Trophoblast cell (in vitro differentiated cells and primary cell): Measurements from ENCODE around the gene PITX2.

Experiments used
- DNase-seq, 2 donors: peaks; one replicate each; pipeline ENCODE4 v3.0.0-alpha.2; 2016
- H2AFZ ChIP-seq: 2 replicates; pipeline ENCODE4 v1.6.1; 2013; ENCODE audit warnings: low read length, moderate library complexity, mild to moderate bottlenecking; ENCODE audit not compliant: insufficient read depth, poor library complexity
- H2AK5ac ChIP-seq: 2 replicates; pipeline ENCODE4 v1.6.1; 2013; ENCODE audit warnings: mild to moderate bottlenecking, low read length
- H2BK120ac ChIP-seq: 2 replicates; pipeline ENCODE4 v1.6.1; 2013; ENCODE audit warnings: low read length, mild to moderate bottlenecking, moderate library complexity; ENCODE audit not compliant: insufficient read depth, poor library complexity
- H2BK12ac ChIP-seq: 2 replicates; pipeline ENCODE4 v1.6.1; 2013; ENCODE audit warnings: mild to moderate bottlenecking, low read length, moderate library complexity
- H2BK5ac ChIP-seq: 2 replicates; pipeline ENCODE4 v1.6.1; 2013; ENCODE audit warnings: low read length, low read depth, moderate library complexity, mild to moderate bottlenecking; ENCODE audit not compliant: poor library complexity
- H3K14ac ChIP-seq: 2 replicates; pipeline ENCODE4 v1.6.1; 2013; ENCODE audit warnings: mild to moderate bottlenecking, low read length
- H3K18ac ChIP-seq: 2 replicates; pipeline ENCODE4 v1.6.1; 2013; ENCODE audit warnings: mild to moderate bottlenecking, low read length
- H3K23ac ChIP-seq: 2 replicates; pipeline ENCODE4 v1.6.1; 2013; ENCODE audit warnings: low read length
- H3K27ac ChIP-seq: 2 replicates; pipeline ENCODE4 v1.5.1; 2013; ENCODE audit warnings: low read depth, mild to moderate bottlenecking, inconsistent platforms, low read length, moderate library complexity
- H3K27me3 ChIP-seq: 2 replicates; pipeline ENCODE4 v1.6.1; 2013; ENCODE audit warnings: inconsistent platforms, mild to moderate bottlenecking, low read length, moderate library complexity; ENCODE audit not compliant: insufficient read depth
- H3K36me3 ChIP-seq, 2 experiments: 1 replicate in 1 of 2; 2 replicates in 1 of 2; pipeline ENCODE4 v1.6.1; 2013; ENCODE audit warnings: low read length in 2 of 2, mild to moderate bottlenecking in 2 of 2, moderate library complexity in 1 of 2; ENCODE audit not compliant: insufficient read depth in 2 of 2, control insufficient read depth in 1 of 2
- H3K4ac ChIP-seq: 2 replicates; pipeline ENCODE4 v1.6.1; 2013; ENCODE audit warnings: low read depth, mild to moderate bottlenecking, low read length, moderate library complexity
- H3K4me1 ChIP-seq, 2 experiments: 1 replicate in 1 of 2; 2 replicates in 1 of 2; pipeline ENCODE4 v1.6.1; 2013; ENCODE audit warnings: low read length in 2 of 2, mild to moderate bottlenecking in 2 of 2, moderate library complexity in 1 of 2; ENCODE audit not compliant: insufficient read depth in 2 of 2, control insufficient read depth in 1 of 2
- H3K4me2 ChIP-seq: 2 replicates; pipeline ENCODE4 v1.6.1; 2013; ENCODE audit warnings: inconsistent platforms, mild to moderate bottlenecking, low read length, moderate library complexity
- H3K4me3 ChIP-seq: 2 replicates; pipeline ENCODE4 v1.5.1; 2013; ENCODE audit warnings: mild to moderate bottlenecking, low read depth, low read length, inconsistent platforms
- H3K79me1 ChIP-seq: one replicate; pipeline ENCODE4 v1.6.1; 2013; ENCODE audit warnings: low read length
- H3K79me2 ChIP-seq: 2 replicates; pipeline ENCODE4 v1.6.1; 2013; ENCODE audit warnings: low read length, mild to moderate bottlenecking; ENCODE audit not compliant: control insufficient read depth, insufficient read depth, poor library complexity
- H3K9ac ChIP-seq: 2 replicates; pipeline ENCODE4 v1.6.1; 2013; ENCODE audit warnings: mild to moderate bottlenecking, low read length
- H3K9me3 ChIP-seq: 2 replicates; pipeline ENCODE4 v1.6.1; 2013; ENCODE audit warnings: low read depth, mild to moderate bottlenecking, control low read depth, inconsistent platforms, low read length; ENCODE audit not compliant: insufficient read depth
- H4K12ac ChIP-seq: 2 replicates; pipeline ENCODE4 v1.6.1; 2013; ENCODE audit warnings: low read depth, mild to moderate bottlenecking, low read length, moderate library complexity
- H4K8ac ChIP-seq: 2 replicates; pipeline ENCODE4 v1.6.1; 2013; ENCODE audit warnings: low read depth, mild to moderate bottlenecking, low read length, moderate library complexity
- H4K91ac ChIP-seq: one replicate; pipeline ENCODE4 v1.6.1; 2013; ENCODE audit warnings: low read depth, mild to moderate bottlenecking, low read length, moderate library complexity
- WGBS: extraction: QIAGEN DNeasy Blood & Tissue Kit; methylation state at CpG from one replicate; pipeline ENCODE4 v1.1.7; 2013; ENCODE audit warnings: missing lambda C conversion rate; ENCODE audit not compliant: insufficient read length, insufficient coverage; ENCODE audit errors: extremely low coverage; 5-methylcytosine and 5-hydroxymethylcytosine counted together

PITX2 gene

DNA sequence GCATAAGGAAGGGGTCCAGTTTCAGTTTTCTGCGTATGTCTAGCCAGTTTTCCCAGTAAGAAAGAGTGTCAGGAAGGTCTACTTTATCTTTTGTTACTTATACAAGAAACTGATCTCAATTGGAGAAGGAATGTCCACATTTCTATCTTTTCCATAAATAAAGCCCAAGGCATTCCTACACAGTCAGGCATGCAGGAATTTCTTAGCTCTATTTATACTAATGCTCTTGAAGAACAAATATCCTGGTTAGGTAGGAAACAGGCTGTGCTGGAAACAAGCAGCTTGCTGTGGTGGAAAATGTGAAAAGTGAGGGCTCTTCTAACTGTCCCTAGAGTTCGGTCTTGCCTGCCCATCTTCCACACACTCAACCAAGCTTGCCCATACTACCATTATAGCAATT is 37.9 kb upstream of the PITX2 start:
- no peak overlapping the region for H2AFZ ChIP-seq
- H3K14ac ChIP-seq: no peak overlapping the region
- H2BK12ac ChIP-seq: no peak overlapping the region
- H2BK5ac ChIP-seq: no peak overlapping the region
- H2BK120ac ChIP-seq: no peak overlapping the region
- H3K4me2 ChIP-seq: no peak overlapping the region
- H4K91ac ChIP-seq: no peak overlapping the region
- DNase-seq: no peak
- WGBS: no CpG with 5 or more reads among the region's 2 CpGs
- no peak overlapping the region for H4K12ac ChIP-seq
- H3K4me1 ChIP-seq: peaks cover 2 to 3% of the 10 kb centered on the region in 2 experiments
- H3K4ac ChIP-seq: no peak overlapping the region
- no peak overlapping the region for H3K9ac ChIP-seq
- H3K9me3 ChIP-seq: peaks cover 2% of the 10 kb centered on the region
- no peak overlapping the region for H3K23ac ChIP-seq
- no peaks in the 10 kb centered on the region for H3K79me2 ChIP-seq
- H3K4me3 ChIP-seq: no peak overlapping the region
- no peaks in the 10 kb centered on the region for H3K27me3 ChIP-seq
- no peaks in the 10 kb centered on the region for H3K36me3 ChIP-seq
- no peak overlapping the region for H3K18ac ChIP-seq
- H3K79me1 ChIP-seq: no peaks in the 10 kb centered on the region
- H2AK5ac ChIP-seq: no peak overlapping the region
- H4K8ac ChIP-seq: no peak overlapping the region
- H3K27ac ChIP-seq: no peak overlapping the region

DNA sequence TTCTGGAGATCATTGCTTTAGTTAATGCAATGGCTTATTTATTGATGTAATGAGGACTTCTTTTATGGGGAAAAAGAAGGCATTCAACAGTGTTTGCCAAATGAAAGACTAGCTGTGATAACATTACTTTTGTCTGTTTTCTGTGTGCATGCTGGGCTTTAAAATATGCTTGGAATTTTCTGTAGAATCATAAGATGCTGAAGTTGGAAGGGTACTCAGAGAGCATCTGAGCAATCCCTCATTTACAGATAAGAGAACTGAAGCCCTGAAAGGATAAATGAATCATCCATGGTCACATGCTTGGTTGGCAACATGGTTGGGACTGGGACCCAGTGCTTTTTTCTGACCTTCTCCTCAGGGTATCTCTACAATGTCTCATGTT is 31.4 kb upstream of the PITX2 start:
- no peak overlapping the region for H3K27ac ChIP-seq
- H2BK12ac ChIP-seq: no peak overlapping the region
- no peak overlapping the region for H4K91ac ChIP-seq
- no peak overlapping the region for H4K8ac ChIP-seq
- no peak overlapping the region for H3K4me3 ChIP-seq
- H3K23ac ChIP-seq: no peak overlapping the region
- H3K36me3 ChIP-seq: no peaks in the 10 kb centered on the region
- no peaks in the 10 kb centered on the region for H3K79me2 ChIP-seq
- H2BK120ac ChIP-seq: no peak overlapping the region
- H3K4me1 ChIP-seq: no peaks in the 10 kb centered on the region
- no peak overlapping the region for H3K14ac ChIP-seq
- H3K4me2 ChIP-seq: no peak overlapping the region
- no peaks in the 10 kb centered on the region for H3K27me3 ChIP-seq
- H4K12ac ChIP-seq: no peak overlapping the region
- no peak overlapping the region for H2AFZ ChIP-seq
- no peak overlapping the region for H2BK5ac ChIP-seq
- no peak for DNase-seq
- no peak overlapping the region for H3K9ac ChIP-seq
- H2AK5ac ChIP-seq: no peak overlapping the region
- H3K79me1 ChIP-seq: no peaks in the 10 kb centered on the region
- no peak overlapping the region for H3K4ac ChIP-seq
- H3K9me3 ChIP-seq: peaks cover 4% of the 10 kb centered on the region
- H3K18ac ChIP-seq: no peak overlapping the region

DNA sequence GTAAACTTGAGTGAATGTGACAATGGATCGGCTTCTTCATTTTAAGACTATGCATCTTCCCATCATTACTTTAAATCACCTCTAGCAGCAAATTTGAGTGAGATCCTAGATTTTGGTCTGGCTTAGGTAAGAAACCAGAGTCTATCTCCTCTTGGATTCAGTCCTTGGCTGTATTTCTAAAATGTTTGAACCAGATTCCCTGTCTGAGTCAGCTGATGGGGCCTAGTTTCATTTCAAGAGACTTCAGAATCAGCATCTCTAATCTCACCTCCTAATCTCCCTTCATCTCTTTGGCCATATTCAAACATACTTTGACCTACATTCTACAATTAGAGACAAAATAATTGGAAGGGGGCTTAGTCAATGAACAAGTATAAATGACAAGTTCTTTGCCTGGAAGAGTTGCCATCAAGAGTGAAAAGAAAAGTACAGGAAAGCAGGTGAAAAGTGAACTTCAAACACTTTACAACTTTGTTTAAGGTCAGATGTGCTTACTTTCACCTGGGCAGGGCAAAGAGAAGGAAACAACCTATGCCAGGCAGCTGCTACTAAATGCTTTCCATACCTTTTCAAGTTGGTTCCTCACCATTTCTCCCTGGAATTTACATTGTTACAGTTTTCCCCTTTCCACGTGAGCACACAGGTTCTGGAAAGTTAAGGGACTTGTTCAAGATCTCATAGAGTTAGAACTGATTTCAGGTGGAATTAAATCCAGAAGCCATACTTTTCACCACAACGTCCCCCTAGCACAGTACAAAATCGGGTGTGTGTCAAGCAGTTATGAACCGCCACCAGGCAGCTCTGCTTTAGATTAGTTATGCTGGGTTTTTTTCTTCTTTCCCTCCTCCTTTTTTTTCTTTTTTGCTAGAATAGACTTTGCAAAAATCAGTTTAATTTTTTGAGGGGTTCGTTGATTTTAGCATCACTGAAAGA is 30.7 kb upstream of the PITX2 start:
- H2AK5ac ChIP-seq: no peak overlapping the region
- no peak overlapping the region for H3K23ac ChIP-seq
- peaks cover 2% of the 10 kb centered on the region for H3K9me3 ChIP-seq
- no CpG with 5 or more reads among the region's 6 CpGs for WGBS
- H3K18ac ChIP-seq: no peak overlapping the region
- H3K4me1 ChIP-seq: no peaks in the 10 kb centered on the region
- H3K27ac ChIP-seq: no peak overlapping the region
- no peaks in the 10 kb centered on the region for H3K79me1 ChIP-seq
- no peak overlapping the region for H3K14ac ChIP-seq
- no peak overlapping the region for H3K4ac ChIP-seq
- no peak overlapping the region for H2BK12ac ChIP-seq
- no peaks in the 10 kb centered on the region for H3K36me3 ChIP-seq
- H3K4me3 ChIP-seq: no peak overlapping the region
- no peak overlapping the region for H2AFZ ChIP-seq
- H4K12ac ChIP-seq: no peak overlapping the region
- H3K4me2 ChIP-seq: no peak overlapping the region
- no peak overlapping the region for H3K9ac ChIP-seq
- H2BK120ac ChIP-seq: no peak overlapping the region
- H3K79me2 ChIP-seq: no peaks in the 10 kb centered on the region
- no peaks in the 10 kb centered on the region for H3K27me3 ChIP-seq
- no peak overlapping the region for H4K8ac ChIP-seq
- no peak for DNase-seq
- H2BK5ac ChIP-seq: no peak overlapping the region
- no peak overlapping the region for H4K91ac ChIP-seq

DNA sequence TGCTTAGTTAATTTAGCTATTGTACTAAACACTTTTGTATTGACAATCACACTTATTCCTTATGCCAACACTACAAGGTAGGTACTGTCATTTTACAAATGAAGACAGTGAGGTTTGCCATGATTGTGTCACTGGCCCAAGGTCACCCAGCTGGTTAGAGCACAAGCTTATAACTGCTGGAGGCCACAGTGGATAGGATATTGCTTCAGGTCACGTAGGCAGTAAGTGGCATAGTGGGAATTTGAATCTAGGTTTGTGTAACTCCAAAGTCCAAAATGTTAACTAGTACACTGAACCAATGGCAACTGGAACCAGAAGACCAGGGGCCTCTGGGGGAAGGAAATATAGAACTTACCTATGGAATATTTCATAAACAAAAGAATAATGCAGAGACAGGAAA is 21.1 kb upstream of the PITX2 start:
- Histone ChIP-seq H2BK120ac (no peak overlapping the region), H3K14ac (no peak overlapping the region), H3K23ac (no peak overlapping the region), H3K4me2 (no peak overlapping the region), H3K18ac (no peak overlapping the region), H3K79me1 (no peaks in the 10 kb centered on the region), H3K4me3 (no peak overlapping the region), H3K9me3 (no peaks in the 10 kb centered on the region), H3K27ac (no peak overlapping the region), H3K4me1 (no peaks in the 10 kb centered on the region), H2AFZ (no peak overlapping the region), H4K12ac (no peak overlapping the region), H3K9ac (no peak overlapping the region), H2BK12ac (no peak overlapping the region), H2AK5ac (no peak overlapping the region), H2BK5ac (no peak overlapping the region), H4K91ac (no peak overlapping the region), H3K4ac (no peak overlapping the region), H3K36me3 (no peaks in the 10 kb centered on the region), H3K79me2 (no peaks in the 10 kb centered on the region), H3K27me3 (peaks cover 24% of the 10 kb centered on the region), H4K8ac (no peak overlapping the region)
- WGBS: no CpG with 5 or more reads among the region's 1 CpG
- no peak for DNase-seq
